Neutrophil (primary cell): ENCODE results near the gene HERC4.

Source experiments
- H3K27ac ChIP-seq: fragments of 200-600 bp; sonication (generic); 2 replicates; pipeline ENCODE4 v1.5.1; 2016; ENCODE audit warnings: mild to moderate bottlenecking, moderate library complexity
- H3K27me3 ChIP-seq: fragments of 200-600 bp; sonication (generic); 2 replicates; pipeline ENCODE4 v1.6.0; 2016; ENCODE audit warnings: mild to moderate bottlenecking
- H3K36me3 ChIP-seq: fragments of 200-600 bp; sonication (generic); 2 replicates; pipeline ENCODE4 v1.5.1; 2017
- H3K4me1 ChIP-seq, 2 experiments: fragments of 200-600 bp in 1 of 2; sonication (generic) in 1 of 2; 1 replicate in 1 of 2; 2 replicates in 1 of 2; pipeline versions ENCODE4 v1.5.1 to v1.6.1; 2013 to 2016; ENCODE audit warnings: low read depth in 1 of 2, low read length in 1 of 2, mild to moderate bottlenecking in 1 of 2, moderate library complexity in 1 of 2; ENCODE audit not compliant: control insufficient read depth in 1 of 2, insufficient read depth in 1 of 2
- H3K4me3 ChIP-seq, 2 experiments: fragments of 200-600 bp in 1 of 2; sonication (generic) in 1 of 2; 1 replicate in 1 of 2; 2 replicates in 1 of 2; pipeline ENCODE4 v1.5.1; 2013 to 2016; ENCODE audit warnings: low read depth in 1 of 2, low read length in 1 of 2, mild to moderate bottlenecking in 1 of 2, moderate library complexity in 1 of 2
- H3K9me3 ChIP-seq: fragments of 200-600 bp; sonication (generic); 2 replicates; pipeline ENCODE4 v1.5.1; 2016
- CTCF ChIP-seq: fragments of 200-600 bp; sonication (generic); IDR thresholded peaks from 2 replicates; pipeline ENCODE4 v1.5.1; 2016; ENCODE audit warnings: antibody characterized with exemption

HERC4 gene

DNA sequence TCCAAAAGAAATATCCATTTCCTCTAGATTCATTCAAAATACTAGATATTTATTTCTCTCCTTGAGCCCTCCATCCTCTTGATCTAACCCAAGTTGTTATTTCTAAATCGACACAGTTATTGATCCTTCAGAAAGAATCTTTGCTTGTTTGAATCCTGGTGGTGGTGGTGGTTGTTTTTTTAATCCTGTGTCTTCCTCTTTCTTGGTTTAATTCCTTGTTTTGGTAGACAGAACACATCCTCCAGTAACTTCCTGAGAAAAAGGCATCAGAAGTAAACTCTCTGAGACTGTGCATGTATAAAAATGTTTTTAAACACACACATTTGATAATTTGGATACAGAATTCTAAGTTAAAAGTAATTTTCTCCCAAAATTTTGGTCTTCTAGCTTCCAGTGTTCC, 140.7 kb downstream of the HERC4 start:
- H3K9me3 ChIP-seq, result no peaks in the 10 kb centered on the region
- H3K36me3 ChIP-seq, result peaks cover 63% of the 10 kb centered on the region
- no peak overlapping the region for H3K4me3 ChIP-seq
- peak overlapping the region; percentile 84 for H3K27ac ChIP-seq
- no peaks in the 10 kb centered on the region for H3K27me3 ChIP-seq
- H3K4me1 ChIP-seq, result peaks cover 9 to 11% of the 10 kb centered on the region in 2 experiments
- no peak for TF ChIP-seq CTCF

GRCh38 chr10:67933199-67933598, 141.9 kb downstream of the HERC4 start:
- Histone ChIP-seq H3K27ac (no peak overlapping the region), H3K36me3 (peaks cover 57% of the 10 kb centered on the region), H3K9me3 (no peaks in the 10 kb centered on the region), H3K4me3 (no peak overlapping the region), H3K27me3 (no peaks in the 10 kb centered on the region), H3K4me1 (peaks cover 9 to 11% of the 10 kb centered on the region in 2 experiments)
- TF ChIP-seq CTCF, result no peak

DNA sequence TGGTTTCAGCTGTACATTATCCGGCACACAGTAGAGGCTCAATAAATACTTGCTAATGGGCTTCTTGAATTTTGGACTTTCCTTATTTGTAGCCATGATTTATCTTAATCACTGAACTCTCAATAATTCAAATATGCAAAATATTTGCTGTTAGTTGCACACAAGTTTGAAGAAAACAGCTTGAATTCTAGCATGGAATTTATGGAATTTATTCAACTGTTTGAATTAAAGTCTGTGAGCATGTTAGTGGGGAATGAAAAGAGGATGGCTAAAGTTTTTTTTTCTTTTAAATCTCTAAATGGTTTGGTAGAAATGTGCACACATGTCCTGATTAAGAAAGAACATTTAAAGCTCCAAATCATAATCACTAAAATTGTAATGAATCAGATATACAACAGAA, 148.1 kb downstream of the HERC4 start:
- H3K27ac ChIP-seq, result no peak overlapping the region
- H3K27me3 ChIP-seq, result no peaks in the 10 kb centered on the region
- peaks cover 85% of the 10 kb centered on the region for H3K36me3 ChIP-seq
- no peak for TF ChIP-seq CTCF
- H3K4me3 ChIP-seq, result no peak overlapping the region
- no peaks in the 10 kb centered on the region for H3K9me3 ChIP-seq
- no peaks in the 10 kb centered on the region for H3K4me1 ChIP-seq

- Histone ChIP-seq H3K4me3 (no peak overlapping the region), H3K4me1 (no peaks in the 10 kb centered on the region), H3K27me3 (no peaks in the 10 kb centered on the region), H3K36me3 (peaks cover 75% of the 10 kb centered on the region), H3K9me3 (no peaks in the 10 kb centered on the region), H3K27ac (no peak overlapping the region)
- TF ChIP-seq CTCF, result no peak
Measured at GRCh38 chr10:67925449-67926005, 149.6 kb downstream of the HERC4 start.

DNA sequence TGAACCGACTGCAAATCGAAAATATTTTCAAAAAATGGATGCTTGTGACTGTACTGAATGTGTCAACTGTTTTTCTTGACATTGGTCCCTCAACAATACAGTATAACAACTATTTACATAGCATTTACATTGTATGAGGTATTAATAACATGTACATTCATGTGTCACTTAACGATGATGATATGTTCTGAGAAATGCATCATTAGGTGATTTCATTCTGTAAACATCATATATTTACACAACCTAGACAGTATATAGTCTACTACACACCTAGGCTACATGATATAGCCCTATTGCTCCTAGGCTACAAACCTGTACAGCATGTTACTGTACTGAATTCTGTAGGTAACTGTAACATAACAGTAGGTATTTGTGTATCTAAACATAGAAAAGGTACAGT, 150.9 kb downstream of the HERC4 start:
- H3K36me3 ChIP-seq, result peaks cover 63% of the 10 kb centered on the region

More for the DNA sequence above, 150.9 kb downstream of the HERC4 start:
- H3K27me3 ChIP-seq, result no peaks in the 10 kb centered on the region
- no peak overlapping the region for H3K4me3 ChIP-seq
- H3K9me3 ChIP-seq, result no peaks in the 10 kb centered on the region
- no peak overlapping the region for H3K27ac ChIP-seq
- peaks cover 0 to 1% of the 10 kb centered on the region in 2 experiments for H3K4me1 ChIP-seq
- TF ChIP-seq CTCF, result no peak
